Stomach (tissue), 9 donors: ENCODE data around the gene ARF1. TPM values are rescaled to one million over a fixed set of nuclear protein-coding genes. Genes with fewer than 3 reads are reported as not detected.

Experiments used
- DNase-seq, 2 donors: peaks; one replicate each; pipeline versions ENCODE4 v3.0.0 to v3.0.0-alpha.2; 2013 to 2019
- H3K27ac ChIP-seq, 5 donors: fragments of 200-600 bp in 4 of 5; sonication (generic) in 4 of 5; one replicate each; pipeline ENCODE4 v1.5.1; 2013 to 2019; ENCODE audit warnings: mild to moderate bottlenecking in 1 of 5, moderate library complexity in 1 of 5
- H3K27me3 ChIP-seq, 3 donors: fragments of 200-600 bp; sonication (generic); one replicate each; pipeline ENCODE4 v1.5.1; 2017 to 2019; ENCODE audit warnings: mixed run types in 1 of 3
- H3K36me3 ChIP-seq, 4 donors: fragments of 200-600 bp; sonication (generic); 1 replicate in 3 of 4; 2 replicates in 1 of 4; pipeline ENCODE4 v1.5.1; 2016 to 2019
- H3K4me1 ChIP-seq, 4 donors: fragments of 200-600 bp; sonication (generic); one replicate each; pipeline ENCODE4 v1.5.1; 2016 to 2019
- H3K4me3 ChIP-seq, 4 donors: fragments of 200-600 bp; sonication (generic) in 3 of 4; one replicate each; pipeline ENCODE4 v1.5.1; 2016 to 2019; ENCODE audit warnings: mild to moderate bottlenecking in 1 of 4
- H3K9me3 ChIP-seq, 4 donors: fragments of 200-600 bp; sonication (generic); one replicate each; pipeline ENCODE4 v1.5.1; 2016 to 2019
- CTCF ChIP-seq, 7 experiments: fragments of 450-650 bp in 4 of 7; fragments of 200-600 bp in 3 of 7; sonication (generic) in 3 of 7; IDR thresholded peaks; one replicate each; pipeline ENCODE4 v1.5.1; 2016 to 2019; ENCODE audit warnings: antibody characterized with exemption in 7 of 7, control low read depth in 2 of 7, mild to moderate bottlenecking in 1 of 7
- EP300 ChIP-seq: sonication (generic); formaldehyde crosslinking; IDR thresholded peaks from one replicate; pipeline ENCODE4 v1.6.1; 2017; ENCODE audit warnings: antibody characterized with exemption
- POLR2A ChIP-seq, 4 donors: fragments of 450-650 bp; IDR thresholded peaks; one replicate each; pipeline ENCODE4 v1.6.1; 2016; ENCODE audit warnings: antibody characterized with exemption in 4 of 4, control low read depth in 2 of 4, mild to moderate bottlenecking in 1 of 4, moderate library complexity in 1 of 4
- POLR2AphosphoS5 ChIP-seq, 3 donors: sonication (generic); formaldehyde crosslinking; IDR thresholded peaks; one replicate each; pipeline ENCODE4 v1.6.1; 2016; ENCODE audit warnings: antibody characterized with exemption in 3 of 3
- WGBS, 5 donors: extraction: QIAGEN DNeasy Blood & Tissue Kit in 3 of 5; methylation state at CpG; one replicate each; pipeline versions ENCODE4 v1.1.5 to v1.1.7; 2013 to 2018; 5-methylcytosine and 5-hydroxymethylcytosine counted together
- intact Hi-C: fragments of 100-400 bp; cut with DNase I; formaldehyde crosslinking; loops from one replicate; pipeline ENCODE4 v1.15.1; 2023; ENCODE audit warnings: low total_unique reads
- polyA plus RNA-seq, 3 donors: library from polyadenylated mRNA; stranded (reverse); fragments of 200-250 nt; gene quantifications; one replicate each; pipeline ENCODE4 v1.2.3, GENCODE V29; 2013
- total RNA-seq, 5 donors: library from RNA; depleted of rRNA; stranded (reverse); fragments of >200 nt; gene quantifications; one replicate each; pipeline versions ENCODE4 v1.1.0 to v1.2.3, GENCODE V29; 2014 to 2016
- donor health status: healthy with polysubstance abuse.
- donor health status: Bipolar disorder and iron deficiency.
- donor health status: healthy.

The ARF1 gene
- total and polyA plus RNA-seq, 8 donors, result 111 to 310 (median 200) TPM

DNA sequence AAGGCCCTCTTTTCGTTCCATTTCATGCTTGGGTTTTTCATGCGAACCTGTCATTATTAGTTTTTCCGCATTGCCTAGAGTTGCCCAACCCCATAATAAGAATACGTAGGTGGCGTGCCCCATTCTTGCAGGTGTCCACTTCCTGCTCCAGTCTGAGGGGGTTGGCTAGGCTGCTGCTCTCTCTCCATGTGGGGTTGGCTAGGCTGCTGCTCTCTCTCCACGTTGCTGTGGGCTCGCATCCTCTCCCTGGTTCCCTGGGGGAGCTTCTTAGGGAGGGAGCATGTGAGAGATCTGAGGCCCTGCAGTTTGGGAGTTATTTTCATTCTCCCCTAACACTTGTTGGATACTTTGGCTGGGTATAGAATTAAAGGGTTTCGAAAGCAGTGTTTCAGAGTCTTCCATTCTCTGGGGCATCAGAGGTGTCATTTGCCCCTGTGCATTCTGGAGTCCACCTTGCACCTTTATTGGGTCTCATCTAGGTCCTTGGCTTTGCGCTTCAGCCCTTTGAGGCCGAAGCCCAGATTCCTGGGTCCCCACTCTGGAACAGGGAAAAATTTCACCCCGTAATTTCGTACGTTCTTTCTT lies 12.0 kb downstream of the ARF1 start:
- DNase-seq, result peak in 1 of 2 donors; percentile 5
- WGBS, 5 donors, result 87 to 98% (median 89%) methylated on average over 13 of the region's 13 CpGs

GRCh38 chr1:228095161-228095560 lies 12.7 kb downstream of the ARF1 start:
- peaks cover 27 to 71% (median 61%) of the 10 kb centered on the region in 4 donors for H3K4me1 ChIP-seq
- WGBS, 5 donors, result 97 to 98% (median 98%) methylated on average over 4 of the region's 4 CpGs
- intact Hi-C loops, result loop anchor here (10.0 kb wide), 1 partner anchor 50 kb away; the partner anchor contains the start of genes GJC2 and GUK1
- peak in 1 of 2 donors; percentile 7 for DNase-seq
- no peak overlapping the region for H3K27ac ChIP-seq
- H3K36me3 ChIP-seq, result peaks cover 41 to 72% (median 52%) of the 10 kb centered on the region in 4 donors
- TF ChIP-seq EP300 (no peak), POLR2AphosphoS5 (IDR thresholded peaks at IDR 0.05) (no peak), CTCF (IDR thresholded peaks at IDR 0.05) (no peak), POLR2A (IDR thresholded peaks at IDR 0.05) (no peak)
- peaks cover 0 to 13% (median 8%) of the 10 kb centered on the region in 4 donors for H3K9me3 ChIP-seq
- H3K27me3 ChIP-seq, result no peaks in the 10 kb centered on the region
- H3K4me3 ChIP-seq, result no peak overlapping the region

More for the DNA sequence above, 12.0 kb downstream of the ARF1 start:
- H3K9me3 ChIP-seq, result peaks cover 0 to 13% (median 8%) of the 10 kb centered on the region in 4 donors
- H3K4me3 ChIP-seq, result no peak overlapping the region
- H3K27ac ChIP-seq, result no peak overlapping the region
- H3K4me1 ChIP-seq, result peaks cover 33 to 77% (median 67%) of the 10 kb centered on the region in 4 donors
- no peaks in the 10 kb centered on the region for H3K27me3 ChIP-seq
- TF ChIP-seq EP300 (no peak), CTCF (IDR thresholded peaks at IDR 0.05) (no peak), POLR2A (IDR thresholded peaks at IDR 0.05) (no peak), POLR2AphosphoS5 (IDR thresholded peaks at IDR 0.05) (no peak)
- H3K36me3 ChIP-seq, result peaks cover 35 to 70% (median 45%) of the 10 kb centered on the region in 4 donors
- intact Hi-C loops, result loop anchor here (10.0 kb wide), 1 partner anchor 50 kb away; the partner anchor contains the start of genes GJC2 and GUK1

- Histone ChIP-seq H3K36me3 (peaks cover 49 to 74% (median 59%) of the 10 kb centered on the region in 4 donors), H3K27ac (no peak overlapping the region), H3K4me1 (peaks cover 19 to 66% (median 58%) of the 10 kb centered on the region in 4 donors), H3K4me3 (no peak overlapping the region), H3K9me3 (peaks cover 0 to 13% (median 8%) of the 10 kb centered on the region in 4 donors), H3K27me3 (no peaks in the 10 kb centered on the region)
- WGBS, 5 donors, result 91 to 94% (median 93%) methylated on average over 8 of the region's 8 CpGs
- intact Hi-C loops, result loop anchor here (10.0 kb wide), 1 partner anchor 49 kb away; the partner anchor contains the start of genes GJC2 and GUK1
- TF ChIP-seq POLR2AphosphoS5 (IDR thresholded peaks at IDR 0.05) (no peak), CTCF (IDR thresholded peaks at IDR 0.05) (no peak), EP300 (no peak), POLR2A (IDR thresholded peaks at IDR 0.05) (no peak)
- no peak for DNase-seq
Observed at GRCh38 chr1:228095938-228096337, 13.4 kb downstream of the ARF1 start.

DNA sequence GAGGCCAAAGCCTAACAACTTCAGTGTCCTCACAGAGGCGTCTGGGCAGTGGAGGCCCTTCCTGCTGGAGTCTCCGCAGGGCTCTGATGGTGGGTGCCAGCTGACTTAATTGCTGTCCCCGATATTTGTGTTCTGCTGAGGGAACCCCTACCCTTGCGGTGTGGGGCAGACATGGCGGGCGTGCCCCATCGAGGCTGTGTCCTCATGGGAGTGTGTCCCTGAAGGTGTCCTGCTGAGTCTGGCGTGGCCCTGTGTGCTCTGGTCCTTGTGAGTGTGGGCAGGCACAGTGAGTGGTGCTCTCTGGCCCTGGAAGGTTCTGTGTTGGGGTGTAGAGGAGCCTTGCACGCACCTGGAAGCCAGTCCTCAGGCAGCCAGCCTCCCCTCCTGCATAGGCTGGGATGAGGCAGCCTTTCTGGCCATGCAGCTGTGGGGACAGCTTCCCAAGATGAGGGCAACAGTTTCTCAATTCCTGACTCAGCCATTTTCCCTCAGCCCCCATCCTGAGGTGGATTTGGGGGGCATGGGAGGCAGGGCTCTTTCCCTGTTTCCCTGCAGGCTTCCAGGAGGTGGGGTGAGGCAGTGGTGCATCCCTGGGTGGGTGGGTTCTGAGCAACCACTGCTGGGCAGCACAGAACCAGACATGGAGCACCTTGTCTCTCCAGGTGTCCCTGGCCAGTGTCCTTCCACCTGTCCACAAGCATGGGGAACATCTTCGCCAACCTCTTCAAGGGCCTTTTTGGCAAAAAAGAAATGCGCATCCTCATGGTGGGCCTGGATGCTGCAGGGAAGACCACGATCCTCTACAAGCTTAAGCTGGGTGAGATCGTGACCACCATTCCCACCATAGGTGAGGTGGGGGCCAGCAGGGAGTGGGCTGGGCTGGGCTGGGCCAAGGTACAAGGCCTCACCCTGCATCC lies 14.2 kb downstream of the ARF1 start:
- WGBS, 5 donors, result 85 to 96% (median 92%) methylated on average over 9 to 13 of the region's 13 CpGs
- no peak for TF ChIP-seq POLR2A (IDR thresholded peaks at IDR 0.05)
- no peak for TF ChIP-seq CTCF (IDR thresholded peaks at IDR 0.05)
- TF ChIP-seq EP300, result no peak
- TF ChIP-seq POLR2AphosphoS5 (IDR thresholded peaks at IDR 0.05), result no peak

More for the DNA sequence above, 14.2 kb downstream of the ARF1 start:
- peaks cover 49 to 75% (median 61%) of the 10 kb centered on the region in 4 donors for H3K36me3 ChIP-seq
- intact Hi-C loops, result loop anchor here (10.0 kb wide), 1 partner anchor 48 kb away; the partner anchor contains the start of genes GJC2 and GUK1
- H3K4me1 ChIP-seq, result peaks cover 20 to 66% (median 58%) of the 10 kb centered on the region in 4 donors
- no peak for DNase-seq
- no peak overlapping the region for H3K27ac ChIP-seq
- no peaks in the 10 kb centered on the region for H3K27me3 ChIP-seq
- peaks cover 0 to 13% (median 8%) of the 10 kb centered on the region in 4 donors for H3K9me3 ChIP-seq
- H3K4me3 ChIP-seq, result no peak overlapping the region
